Rectal smooth muscle tissue (tissue), 1 donor: ENCODE data around the gene RAD51B.

Experiments used
- H3K27ac ChIP-seq: one replicate; pipeline ENCODE4 v1.7.0; 2013; ENCODE audit warnings: low read depth, low read length, inconsistent platforms
- H3K27me3 ChIP-seq: one replicate; pipeline ENCODE4 v1.7.0; 2013; ENCODE audit warnings: low read length; ENCODE audit not compliant: control insufficient read depth, insufficient read depth
- H3K36me3 ChIP-seq: one replicate; pipeline ENCODE4 v1.7.0; 2013; ENCODE audit warnings: low read length; ENCODE audit not compliant: control insufficient read depth, insufficient read depth
- H3K4me1 ChIP-seq: one replicate; pipeline ENCODE4 v1.7.0; 2013; ENCODE audit warnings: low read length; ENCODE audit not compliant: control insufficient read depth, insufficient read depth
- H3K4me3 ChIP-seq: one replicate; pipeline ENCODE4 v1.7.0; 2013; ENCODE audit warnings: low read length
- H3K9ac ChIP-seq: one replicate; pipeline ENCODE4 v1.7.0; 2013; ENCODE audit warnings: low read length

RAD51B gene

GRCh38 chr14:68164711-68165113, 345.1 kb downstream of the RAD51B start:
- no peaks in the 10 kb centered on the region for H3K27me3 ChIP-seq
- H3K4me1 ChIP-seq = peaks cover 46% of the 10 kb centered on the region
- H3K9ac ChIP-seq = no peak overlapping the region
- H3K36me3 ChIP-seq = no peaks in the 10 kb centered on the region
- peak overlapping the region; percentile 27 for H3K4me3 ChIP-seq
- peak overlapping the region; percentile 86 for H3K27ac ChIP-seq

- Histone ChIP-seq H3K27ac (peak overlapping the region; percentile 86), H3K4me1 (peaks cover 46% of the 10 kb centered on the region), H3K27me3 (no peaks in the 10 kb centered on the region), H3K36me3 (no peaks in the 10 kb centered on the region), H3K9ac (no peak overlapping the region), H3K4me3 (no peak overlapping the region)
Measured at GRCh38 chr14:68165274-68165843, 345.8 kb downstream of the RAD51B start.

GRCh38 chr14:68166731-68167382, 347.3 kb downstream of the RAD51B start:
- H3K4me3 ChIP-seq = peak overlapping the region; percentile 15
- peak overlapping the region; percentile 86 for H3K27ac ChIP-seq
- H3K27me3 ChIP-seq = no peaks in the 10 kb centered on the region
- peaks cover 41% of the 10 kb centered on the region for H3K4me1 ChIP-seq
- H3K9ac ChIP-seq = no peak overlapping the region
- no peaks in the 10 kb centered on the region for H3K36me3 ChIP-seq

DNA sequence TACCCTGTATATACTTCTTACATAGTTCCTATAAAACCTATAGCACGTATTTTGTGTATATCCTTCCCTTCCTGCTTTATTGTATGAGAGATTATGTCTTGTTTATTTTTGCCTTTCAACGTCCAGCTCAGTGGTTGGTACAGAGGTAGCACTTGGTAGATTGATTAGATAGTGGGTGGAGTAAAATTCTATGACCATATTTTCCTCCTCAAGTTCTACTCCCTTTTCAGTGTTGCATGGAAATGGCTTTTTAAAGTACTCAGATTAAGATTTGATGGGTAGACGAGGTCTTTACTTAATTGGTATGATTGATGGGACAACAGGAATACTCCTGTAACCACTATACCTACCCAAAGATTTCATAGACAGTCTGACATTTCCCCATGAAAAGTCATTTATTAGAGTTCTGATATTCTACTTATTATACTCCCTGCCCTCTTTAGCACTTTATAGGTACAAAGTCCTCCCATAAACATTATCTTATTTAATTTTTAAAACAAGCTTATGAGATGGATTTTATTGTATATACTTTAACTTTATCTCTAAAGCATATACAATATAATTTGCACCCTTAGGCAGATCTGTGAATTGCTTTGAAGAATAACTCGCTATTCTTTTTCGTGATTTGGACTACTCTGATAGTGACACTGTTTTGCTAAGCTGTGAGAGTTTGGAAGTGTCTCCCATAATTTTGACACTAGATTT, 348.0 kb downstream of the RAD51B start:
- Histone ChIP-seq H3K36me3 (no peaks in the 10 kb centered on the region), H3K4me3 (no peak overlapping the region), H3K27ac (peak overlapping the region; percentile 86), H3K9ac (no peak overlapping the region), H3K4me1 (peaks cover 42% of the 10 kb centered on the region), H3K27me3 (no peaks in the 10 kb centered on the region)

- Histone ChIP-seq H3K4me3 (no peak overlapping the region), H3K9ac (peak overlapping the region; percentile 1), H3K36me3 (no peaks in the 10 kb centered on the region), H3K27me3 (no peaks in the 10 kb centered on the region), H3K27ac (peak overlapping the region; percentile 86), H3K4me1 (peaks cover 48% of the 10 kb centered on the region)
Measured at GRCh38 chr14:68168460-68169109, 349.0 kb downstream of the RAD51B start.

DNA sequence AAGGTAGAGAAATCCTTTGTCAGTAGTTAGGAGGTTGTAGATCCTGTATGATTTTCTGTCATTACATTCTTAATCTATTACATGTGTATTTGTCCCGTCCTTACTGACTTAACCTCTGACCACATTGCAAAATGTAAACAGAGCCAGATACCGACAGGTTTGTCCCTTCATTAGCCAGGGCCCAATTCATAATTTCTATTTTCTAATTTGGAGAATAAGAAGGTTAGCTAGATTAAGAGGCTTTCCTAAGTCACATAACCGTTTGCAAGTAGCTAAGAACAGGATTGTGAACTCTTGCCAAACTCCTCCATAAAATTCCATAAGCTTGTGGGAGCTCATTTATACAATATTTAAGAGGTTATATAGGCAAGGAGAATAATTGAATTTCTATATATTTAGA, 352.6 kb downstream of the RAD51B start:
- H3K4me3 ChIP-seq = no peak overlapping the region
- no peaks in the 10 kb centered on the region for H3K36me3 ChIP-seq
- peaks cover 37% of the 10 kb centered on the region for H3K4me1 ChIP-seq
- H3K27me3 ChIP-seq = no peaks in the 10 kb centered on the region
- H3K9ac ChIP-seq = no peak overlapping the region
- peak overlapping the region; percentile 67 for H3K27ac ChIP-seq

DNA sequence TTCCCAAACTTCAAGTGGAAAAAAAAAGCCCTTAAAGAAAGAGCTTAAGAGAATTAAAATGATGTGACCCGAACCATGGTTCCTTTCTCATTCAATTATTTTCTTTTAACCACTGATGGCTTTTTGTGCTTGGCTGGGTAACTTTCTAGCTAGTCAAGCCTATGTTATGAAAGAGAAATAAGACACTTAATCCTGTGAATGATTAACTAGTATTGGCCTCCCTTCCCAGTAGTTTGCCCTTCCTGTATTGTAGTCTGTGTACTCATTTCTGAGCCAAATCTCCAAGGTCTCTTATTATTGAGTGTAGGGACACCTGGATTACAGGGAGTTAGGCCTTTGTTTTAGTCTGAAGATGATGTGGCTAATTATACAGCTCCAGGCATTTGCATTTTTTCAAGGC, 353.0 kb downstream of the RAD51B start:
- no peak overlapping the region for H3K9ac ChIP-seq
- H3K27me3 ChIP-seq = no peaks in the 10 kb centered on the region
- peak overlapping the region; percentile 67 for H3K27ac ChIP-seq
- peaks cover 38% of the 10 kb centered on the region for H3K4me1 ChIP-seq
- no peaks in the 10 kb centered on the region for H3K36me3 ChIP-seq
- H3K4me3 ChIP-seq = no peak overlapping the region

- Histone ChIP-seq H3K4me1 (peaks cover 35% of the 10 kb centered on the region), H3K27me3 (no peaks in the 10 kb centered on the region), H3K9ac (no peak overlapping the region), H3K36me3 (no peaks in the 10 kb centered on the region), H3K4me3 (no peak overlapping the region), H3K27ac (peak overlapping the region; percentile 67)
Measured at GRCh38 chr14:68173227-68173972, 353.8 kb downstream of the RAD51B start.

GRCh38 chr14:68174446-68174845, 354.9 kb downstream of the RAD51B start:
- Histone ChIP-seq H3K4me1 (peaks cover 28% of the 10 kb centered on the region), H3K27me3 (no peaks in the 10 kb centered on the region), H3K36me3 (no peaks in the 10 kb centered on the region), H3K27ac (peak overlapping the region; percentile 67), H3K4me3 (no peak overlapping the region), H3K9ac (no peak overlapping the region)

DNA sequence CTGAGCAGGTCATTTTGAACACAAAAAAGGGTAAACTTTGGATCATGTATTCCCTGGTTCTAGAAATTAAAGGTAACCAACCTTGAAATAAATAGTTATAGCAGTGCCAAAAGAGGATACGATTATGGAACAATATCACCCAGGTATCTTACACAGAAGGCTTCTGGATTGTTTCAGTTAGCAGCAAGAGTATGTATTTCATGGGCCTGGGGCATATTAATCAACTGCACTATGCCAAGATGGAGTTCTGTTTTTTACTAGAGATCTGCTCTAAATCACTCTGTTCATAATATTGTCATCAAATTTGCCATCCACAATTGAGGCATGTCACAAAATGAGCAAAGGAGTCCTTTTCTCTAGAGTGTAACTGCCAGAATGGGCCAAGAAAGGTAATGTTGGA, 357.1 kb downstream of the RAD51B start:
- H3K27ac ChIP-seq = peak overlapping the region; percentile 15
- H3K4me1 ChIP-seq = peaks cover 25% of the 10 kb centered on the region
- H3K9ac ChIP-seq = no peak overlapping the region
- H3K27me3 ChIP-seq = no peaks in the 10 kb centered on the region
- H3K4me3 ChIP-seq = no peak overlapping the region
- H3K36me3 ChIP-seq = no peaks in the 10 kb centered on the region

DNA sequence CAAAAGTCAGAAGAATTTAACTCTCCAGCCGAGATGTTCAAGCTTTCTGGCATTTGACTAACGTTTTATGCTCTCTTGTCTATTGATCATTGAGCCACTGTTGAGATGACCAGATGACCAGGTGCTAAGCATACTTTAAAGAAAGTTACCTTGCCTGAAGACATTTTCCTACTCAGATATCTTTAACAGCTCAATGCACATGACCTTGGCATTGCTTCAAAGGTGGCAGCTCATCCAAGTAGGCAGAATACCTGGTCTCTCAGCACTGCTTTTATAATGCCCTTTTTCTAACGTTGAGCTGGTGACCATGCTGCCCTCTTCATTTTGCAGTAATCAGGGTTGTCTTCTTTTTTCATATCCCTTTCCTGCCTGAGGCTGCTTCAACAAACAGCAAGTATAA, 358.1 kb downstream of the RAD51B start:
- no peaks in the 10 kb centered on the region for H3K36me3 ChIP-seq
- H3K4me3 ChIP-seq = no peak overlapping the region
- peaks cover 23% of the 10 kb centered on the region for H3K4me1 ChIP-seq
- H3K27me3 ChIP-seq = no peaks in the 10 kb centered on the region
- H3K27ac ChIP-seq = peak overlapping the region; percentile 29
- H3K9ac ChIP-seq = no peak overlapping the region

GRCh38 chr14:68178282-68178681, 358.7 kb downstream of the RAD51B start:
- H3K27me3 ChIP-seq = no peaks in the 10 kb centered on the region
- no peak overlapping the region for H3K9ac ChIP-seq
- peak overlapping the region; percentile 0 for H3K27ac ChIP-seq
- no peak overlapping the region for H3K4me3 ChIP-seq
- H3K4me1 ChIP-seq = peaks cover 22% of the 10 kb centered on the region
- H3K36me3 ChIP-seq = no peaks in the 10 kb centered on the region
